GM12878 (cell line): ENCODE measurements around the gene CEND1. TPM values are rescaled to one million over a fixed set of nuclear protein-coding genes. Genes with fewer than 3 reads are reported as not detected.

ENCODE experiments used
- ATAC-seq: fragments of 200-7000 bp; cut with Tn5 transposase; 3 replicates; pipeline ENCODE4 v1.9.1; 2020; ENCODE audit warnings: mild to moderate bottlenecking, moderate library complexity
- BruUV-seq: library from RNA; stranded (reverse); fragments of 400-500 nt; replicated peaks from 2 replicates; lab custom pipeline; 2021; lab: Mats Ljungman, UMichigan
- CTCF ChIA-PET: fragments of 300-600 bp; sonication (Branson Sonifier 250); formaldehyde crosslinking; extraction: SDS; loops from one replicate; lab custom pipeline; 2021; ENCODE audit warnings: inconsistent platforms; lab: Yijun Ruan, JAX
- POLR2A ChIA-PET: fragments of 350-600 bp; formaldehyde crosslinking; extraction: SDS; loops from one replicate; lab custom pipeline; 2021; ENCODE audit warnings: inconsistent platforms; lab: Charles Lee
- RAD21 ChIA-PET: fragments of 300-600 bp; sonication (Branson Sonifier 250); formaldehyde crosslinking; loops from one replicate; lab custom pipeline; 2023; ENCODE audit warnings: antibody characterized with exemption; ENCODE audit not compliant: unreplicated experiment; lab: Charles Lee
- SMC1A ChIA-PET: fragments of 300-600 bp; sonication (Branson Sonifier 250); formaldehyde crosslinking; loops from one replicate; lab custom pipeline; 2023; ENCODE audit not compliant: unreplicated experiment, uncharacterized antibody; lab: Charles Lee
- DNase-seq: peaks from one replicate; pipeline ENCODE4 v3.0.0-alpha.2; 2011; ENCODE audit warnings: low read depth, low spot score
- FAIRE-seq: peaks from 3 replicates; lab custom pipeline; 2011; peaks lifted over from hg19 to GRCh38; lab: Jason Lieb, UNC
- H2AFZ ChIP-seq: 2 replicates; pipeline ENCODE4 v1.6.0; 2011; ENCODE audit warnings: low read depth, low read length, control low read depth; ENCODE audit not compliant: control insufficient read depth
- H3K27ac ChIP-seq: 2 replicates; pipeline ENCODE4 v1.5.1; 2011; ENCODE audit warnings: control low read depth; ENCODE audit not compliant: control insufficient read depth, insufficient read depth
- H3K27me3 ChIP-seq, 2 experiments: replicated peaks in 1 of 2; 2 replicates each; pipeline versions ENCODE4 v1.6.0 to v1.6.1; 2011; ENCODE audit warnings: low read length in 1 of 2; ENCODE audit not compliant: control insufficient read depth in 2 of 2, insufficient read depth in 2 of 2
- H3K36me3 ChIP-seq, 2 experiments: 2 replicates each; pipeline ENCODE4 v1.5.1; 2011; ENCODE audit warnings: low read length in 1 of 2; ENCODE audit not compliant: control insufficient read depth in 2 of 2, insufficient read depth in 2 of 2
- H3K4me1 ChIP-seq: 2 replicates; pipeline ENCODE4 v1.6.1; 2011; ENCODE audit warnings: mild to moderate bottlenecking, low read length, moderate library complexity, mixed read lengths; ENCODE audit not compliant: control insufficient read depth, insufficient read depth
- H3K4me2 ChIP-seq: 2 replicates; pipeline ENCODE4 v1.6.0; 2011; ENCODE audit warnings: control low read depth; ENCODE audit not compliant: control insufficient read depth, insufficient read depth
- H3K4me3 ChIP-seq: fragments of 200-600 bp; sonication (generic); 2 replicates; pipeline ENCODE4 v1.5.1; 2016
- H3K79me2 ChIP-seq: 2 replicates; pipeline ENCODE4 v1.6.0; 2011; ENCODE audit warnings: low read length; ENCODE audit not compliant: control insufficient read depth, insufficient read depth
- H3K9ac ChIP-seq: 2 replicates; pipeline ENCODE4 v1.8.0; 2011; ENCODE audit warnings: low read length, control low read depth, mixed read lengths; ENCODE audit not compliant: control insufficient read depth, insufficient read depth
- H3K9me3 ChIP-seq: replicated peaks from 3 replicates; pipeline ENCODE4 v1.5.1; 2011; ENCODE audit warnings: mild to moderate bottlenecking, low read length; ENCODE audit not compliant: control insufficient read depth, insufficient read depth
- H4K20me1 ChIP-seq: 2 replicates; pipeline ENCODE4 v1.6.0; 2011; ENCODE audit not compliant: control insufficient read depth, insufficient read depth
- BACH1 ChIP-seq: fragments of 450-650 bp; IDR thresholded peaks from 2 replicates; pipeline ENCODE4 v1.6.1; 2017; ENCODE audit warnings: mild to moderate bottlenecking, borderline replicate concordance
- BCL11A ChIP-seq: IDR thresholded peaks from 2 replicates; pipeline ENCODE4 v1.6.1; 2011; ENCODE audit warnings: low read depth, low read length
- EP300 ChIP-seq, 2 experiments: fragments of 150-350 bp in 1 of 2; IDR thresholded peaks; 2 replicates each; pipeline ENCODE4 v1.6.1; 2011 to 2012; ENCODE audit warnings: low read depth in 2 of 2, low read length in 2 of 2, borderline replicate concordance in 1 of 2, improper control_type of control experiment in 1 of 2, inconsistent platforms in 1 of 2; ENCODE audit not compliant: control insufficient read depth in 1 of 2
- MXI1 ChIP-seq: fragments of 150-350 bp; IDR thresholded peaks from 2 replicates; pipeline ENCODE4 v1.6.1; 2011; ENCODE audit warnings: low read depth, mild to moderate bottlenecking, inconsistent platforms, low read length, improper control_type of control experiment
- TARDBP ChIP-seq: IDR thresholded peaks from 2 replicates; pipeline ENCODE4 v1.6.1; 2016; ENCODE audit warnings: borderline replicate concordance
- WGBS: methylation state at CpG from one replicate; pipeline ENCODE4 v1.1.6; 2016; ENCODE audit warnings: low lambda C conversion rate; ENCODE audit not compliant: insufficient replicate concordance, insufficient coverage; ENCODE audit errors: missing lambda C conversion rate; 5-methylcytosine and 5-hydroxymethylcytosine counted together
- in situ Hi-C: fragments of 300-500 bp; cut with MboI; formaldehyde crosslinking; loops from 9 replicates; pipeline ENCODE4 v1.14.3; 2018; ENCODE audit warnings: mixed read lengths
- intact Hi-C: fragments of 100-400 bp; cut with micrococcal nuclease; formaldehyde crosslinking; loops from one replicate; pipeline ENCODE4 v1.14.2; 2022; ENCODE audit not compliant: unreplicated experiment
- polyA plus RNA-seq, 11 experiments: library from polyadenylated mRNA; depleted of rRNA in 4 of 11; unstranded in 6 of 11; stranded (reverse) in 5 of 11; fragments of >200 nt; fragmentation: Nextera tagmentation in 4 of 11; fragmentation: Illumina TruSeq in 1 of 11; extraction: Ambion mirVana in 4 of 11; extraction: Trizol in 1 of 11; gene quantifications; 1 replicate in 1 of 11; 2 replicates in 10 of 11; pipeline versions ENCODE4 v1.2.1 to v1.2.3, GENCODE V29; 2011 to 2016; ENCODE audit warnings: inconsistent platforms in 2 of 11, missing spikeins in 2 of 11, low read depth in 1 of 11
- small RNA-seq: library from RNA; depleted of rRNA; stranded (forward); fragments of <200 nt; gene quantifications from one replicate; pipeline ENCODE3, GENCODE V24; 2014
- total RNA-seq, 4 experiments: library from RNA; depleted of rRNA in 3 of 4; stranded (reverse); fragments of >200 nt in 3 of 4; fragmentation: Illumina TruSeq in 1 of 4; extraction: Trizol in 1 of 4; gene quantifications; 2 replicates each; pipeline versions ENCODE4 v1.2.1 to v1.2.3, GENCODE V29; 2013 to 2021
- TF ChIP-seq, protein P1 (sequence below): fragments of 450-650 bp; formaldehyde crosslinking; IDR thresholded peaks from 2 replicates; pipeline ENCODE4 v1.4.0; 2020; ENCODE audit warnings: mild to moderate bottlenecking, moderate library complexity

Gene CEND1
- total and polyA plus RNA-seq, 10 of the 15 experiments (the other 5 are each of a cell fraction or from before 2014, with no cell fraction given): 0.31 to 13.6 (median 7.2) TPM; not detected in 1

- BruUV-seq: no TSS peak
- H3K9ac ChIP-seq: no peak overlapping the region
- peak; percentile 38 for ATAC-seq
- TF ChIP-seq BACH1 (no peak), TARDBP (no peak), EP300 (IDR thresholded peaks at IDR 0.05; ENCODE audit: borderline replicate concordance in 1 of 2, control insufficient read depth in 1 of 2, low read depth in 2 of 2, low read length in 2 of 2) (no peak), MXI1 (no peak), BCL11A (no peak)
- TF ChIP-seq, protein P1, sequence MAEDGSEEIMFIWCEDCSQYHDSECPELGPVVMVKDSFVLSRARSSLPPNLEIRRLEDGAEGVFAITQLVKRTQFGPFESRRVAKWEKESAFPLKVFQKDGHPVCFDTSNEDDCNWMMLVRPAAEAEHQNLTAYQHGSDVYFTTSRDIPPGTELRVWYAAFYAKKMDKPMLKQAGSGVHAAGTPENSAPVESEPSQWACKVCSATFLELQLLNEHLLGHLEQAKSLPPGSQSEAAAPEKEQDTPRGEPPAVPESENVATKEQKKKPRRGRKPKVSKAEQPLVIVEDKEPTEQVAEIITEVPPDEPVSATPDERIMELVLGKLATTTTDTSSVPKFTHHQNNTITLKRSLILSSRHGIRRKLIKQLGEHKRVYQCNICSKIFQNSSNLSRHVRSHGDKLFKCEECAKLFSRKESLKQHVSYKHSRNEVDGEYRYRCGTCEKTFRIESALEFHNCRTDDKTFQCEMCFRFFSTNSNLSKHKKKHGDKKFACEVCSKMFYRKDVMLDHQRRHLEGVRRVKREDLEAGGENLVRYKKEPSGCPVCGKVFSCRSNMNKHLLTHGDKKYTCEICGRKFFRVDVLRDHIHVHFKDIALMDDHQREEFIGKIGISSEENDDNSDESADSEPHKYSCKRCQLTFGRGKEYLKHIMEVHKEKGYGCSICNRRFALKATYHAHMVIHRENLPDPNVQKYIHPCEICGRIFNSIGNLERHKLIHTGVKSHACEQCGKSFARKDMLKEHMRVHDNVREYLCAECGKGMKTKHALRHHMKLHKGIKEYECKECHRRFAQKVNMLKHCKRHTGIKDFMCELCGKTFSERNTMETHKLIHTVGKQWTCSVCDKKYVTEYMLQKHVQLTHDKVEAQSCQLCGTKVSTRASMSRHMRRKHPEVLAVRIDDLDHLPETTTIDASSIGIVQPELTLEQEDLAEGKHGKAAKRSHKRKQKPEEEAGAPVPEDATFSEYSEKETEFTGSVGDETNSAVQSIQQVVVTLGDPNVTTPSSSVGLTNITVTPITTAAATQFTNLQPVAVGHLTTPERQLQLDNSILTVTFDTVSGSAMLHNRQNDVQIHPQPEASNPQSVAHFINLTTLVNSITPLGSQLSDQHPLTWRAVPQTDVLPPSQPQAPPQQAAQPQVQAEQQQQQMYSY (CRISPR knock-in tag): no peak
- TF ChIP-seq, all 136 proteins: peak for 0
- CTCF ChIA-PET: interaction anchor here (0.6 kb wide), 1 partner anchor 58 kb away, joined by 5 read pairs; no protein-coding TSS in a partner anchor
- Histone ChIP-seq H3K4me2 (0 out of 2 replicates have a peak overlapping the region, but pooled peaks have one; percentile 12), H3K4me1 (no peaks in the 10 kb centered on the region), H3K27me3 (no peaks in the 10 kb centered on the region), H3K27ac (no peak overlapping the region), H3K9me3 (no peaks in the 10 kb centered on the region), H3K36me3 (no peaks in the 10 kb centered on the region), H2AFZ (no peak overlapping the region), H3K79me2 (no peaks in the 10 kb centered on the region), H3K4me3 (no peak overlapping the region), H4K20me1 (no peaks in the 10 kb centered on the region)
- RAD21 ChIA-PET: no interaction called here
- POLR2A ChIA-PET: no interaction called here
- WGBS: 3% methylated on average over 11 of the region's 11 CpGs
- intact Hi-C loops (no loop called here), in situ Hi-C loops (no loop called here)
- SMC1A ChIA-PET: no interaction called here
- DNase-seq: no peak
- FAIRE-seq: no peak
These were observed 52.5 kb downstream of the CEND1 start for GRCh38 chr11:737366-737765.

Small RNA genes lying within 50 kb of the gene (small RNA-seq; reads per million reads assigned to genes)
- gene SNORA52: not detected

Other genes with a start within 250 kb of the CEND1 start
Only the 7 nearest of the 23 such genes appear.
- 168 and 176 TPM in 2 replicates for gene TALDO1, start 42.6 kb downstream of the CEND1 start, total RNA-seq (2014; rRNA removed)
- 139 and 148 TPM in 2 replicates for gene TALDO1, start 42.6 kb downstream of the CEND1 start, total RNA-seq (2014; rRNA removed; fragmentation: Illumina TruSeq; extraction: Trizol)
- 226 and 227 TPM in 2 replicates for gene TALDO1, start 42.6 kb downstream of the CEND1 start, total RNA-seq (2021)
- gene TALDO1, start 42.6 kb downstream of the CEND1 start, polyA plus RNA-seq (2011; rRNA removed): 88.2 and 152 TPM in 2 replicates
- gene TALDO1, start 42.6 kb downstream of the CEND1 start, polyA plus RNA-seq (2014; fragmentation: Illumina TruSeq; extraction: Trizol): 70.6 and 146 TPM in 2 replicates
- gene TALDO1, start 42.6 kb downstream of the CEND1 start, polyA plus RNA-seq (2014; fragmentation: Nextera tagmentation; extraction: Ambion mirVana): 100 to 1,000 TPM; 121 to 189 TPM
- 227 and 242 TPM in 2 replicates for gene TALDO1, start 42.6 kb downstream of the CEND1 start, polyA plus RNA-seq (2014; rRNA removed)
- gene TALDO1, start 42.6 kb downstream of the CEND1 start, polyA plus RNA-seq (2016; fragmentation: Nextera tagmentation; extraction: Ambion mirVana): 100 to 1,000 TPM; 293 to 302 TPM
- 19.0 and 28.2 TPM in 2 replicates for gene GATD1, start 12.6 kb downstream of the CEND1 start, total RNA-seq (2014; rRNA removed)
- gene GATD1, start 12.6 kb downstream of the CEND1 start, total RNA-seq (2014; rRNA removed; fragmentation: Illumina TruSeq; extraction: Trizol): 16.3 and 20.3 TPM in 2 replicates
- 59.7 and 62.3 TPM in 2 replicates for gene GATD1, start 12.6 kb downstream of the CEND1 start, total RNA-seq (2021)
- 11.8 and 17.0 TPM in 2 replicates for gene GATD1, start 12.6 kb downstream of the CEND1 start, polyA plus RNA-seq (2011; rRNA removed)
- 4.3 and 18.5 TPM in 2 replicates for gene GATD1, start 12.6 kb downstream of the CEND1 start, polyA plus RNA-seq (2014; fragmentation: Illumina TruSeq; extraction: Trizol)
- gene GATD1, start 12.6 kb downstream of the CEND1 start, polyA plus RNA-seq (2014; fragmentation: Nextera tagmentation; extraction: Ambion mirVana): 1 to 10 TPM; 1.2 to 3.3 TPM
- gene GATD1, start 12.6 kb downstream of the CEND1 start, polyA plus RNA-seq (2014; rRNA removed): 85.8 and 92.6 TPM in 2 replicates
- 10 to 100 TPM; 24.3 to 28.0 TPM for gene GATD1, start 12.6 kb downstream of the CEND1 start, polyA plus RNA-seq (2016; fragmentation: Nextera tagmentation; extraction: Ambion mirVana)
- 7.5 and 8.3 TPM in 2 replicates for gene SLC25A22, start 8.2 kb upstream of the CEND1 start, total RNA-seq (2014; rRNA removed)
- 3.6 and 3.9 TPM in 2 replicates for gene SLC25A22, start 8.2 kb upstream of the CEND1 start, total RNA-seq (2014; rRNA removed; fragmentation: Illumina TruSeq; extraction: Trizol)
- gene SLC25A22, start 8.2 kb upstream of the CEND1 start, total RNA-seq (2021): 22.8 and 27.0 TPM in 2 replicates
- gene SLC25A22, start 8.2 kb upstream of the CEND1 start, polyA plus RNA-seq (2011; rRNA removed): 2.9 and 8.0 TPM in 2 replicates
- 0.68 and 3.3 TPM in 2 replicates for gene SLC25A22, start 8.2 kb upstream of the CEND1 start, polyA plus RNA-seq (2014; fragmentation: Illumina TruSeq; extraction: Trizol)
- gene SLC25A22, start 8.2 kb upstream of the CEND1 start, polyA plus RNA-seq (2014; fragmentation: Nextera tagmentation; extraction: Ambion mirVana): under 1 TPM; 0.27 to 0.46 TPM
- 14.8 and 21.1 TPM in 2 replicates for gene SLC25A22, start 8.2 kb upstream of the CEND1 start, polyA plus RNA-seq (2014; rRNA removed)
- 10 to 100 TPM; 14.4 to 18.4 TPM for gene SLC25A22, start 8.2 kb upstream of the CEND1 start, polyA plus RNA-seq (2016; fragmentation: Nextera tagmentation; extraction: Ambion mirVana)
- 15.6 and 19.1 TPM in 2 replicates for gene PIDD1, start 15.1 kb upstream of the CEND1 start, total RNA-seq (2014; rRNA removed)
- gene PIDD1, start 15.1 kb upstream of the CEND1 start, total RNA-seq (2014; rRNA removed; fragmentation: Illumina TruSeq; extraction: Trizol): 3.8 and 4.0 TPM in 2 replicates
- 33.7 and 42.0 TPM in 2 replicates for gene PIDD1, start 15.1 kb upstream of the CEND1 start, total RNA-seq (2021)
- gene PIDD1, start 15.1 kb upstream of the CEND1 start, polyA plus RNA-seq (2011; rRNA removed): 2.8 and 8.0 TPM in 2 replicates
- gene PIDD1, start 15.1 kb upstream of the CEND1 start, polyA plus RNA-seq (2014; fragmentation: Illumina TruSeq; extraction: Trizol): 0.54 and 2.1 TPM in 2 replicates
- gene PIDD1, start 15.1 kb upstream of the CEND1 start, polyA plus RNA-seq (2014; fragmentation: Nextera tagmentation; extraction: Ambion mirVana): under 1 TPM; 0.11 to 0.84 TPM
- gene PIDD1, start 15.1 kb upstream of the CEND1 start, polyA plus RNA-seq (2014; rRNA removed): 52.2 and 64.4 TPM in 2 replicates
- 10 to 100 TPM; 52.6 to 53.6 TPM for gene PIDD1, start 15.1 kb upstream of the CEND1 start, polyA plus RNA-seq (2016; fragmentation: Nextera tagmentation; extraction: Ambion mirVana)
- gene RPLP2, start 19.9 kb upstream of the CEND1 start, total RNA-seq (2014; rRNA removed): 1,170 and 1,176 TPM in 2 replicates
- 1,135 and 1,241 TPM in 2 replicates for gene RPLP2, start 19.9 kb upstream of the CEND1 start, total RNA-seq (2014; rRNA removed; fragmentation: Illumina TruSeq; extraction: Trizol)
- 3,558 and 3,573 TPM in 2 replicates for gene RPLP2, start 19.9 kb upstream of the CEND1 start, total RNA-seq (2021)
- gene RPLP2, start 19.9 kb upstream of the CEND1 start, polyA plus RNA-seq (2011; rRNA removed): 443 and 711 TPM in 2 replicates
- 125 and 488 TPM in 2 replicates for gene RPLP2, start 19.9 kb upstream of the CEND1 start, polyA plus RNA-seq (2014; fragmentation: Illumina TruSeq; extraction: Trizol)
- 1,000 to 10,000 TPM; 1,446 to 3,075 TPM for gene RPLP2, start 19.9 kb upstream of the CEND1 start, polyA plus RNA-seq (2014; fragmentation: Nextera tagmentation; extraction: Ambion mirVana)
- gene RPLP2, start 19.9 kb upstream of the CEND1 start, polyA plus RNA-seq (2014; rRNA removed): 1,595 and 1,805 TPM in 2 replicates
- 1,000 to 10,000 TPM; 1,515 to 1,516 TPM for gene RPLP2, start 19.9 kb upstream of the CEND1 start, polyA plus RNA-seq (2016; fragmentation: Nextera tagmentation; extraction: Ambion mirVana)
- 9.3 and 9.8 TPM in 2 replicates for gene PNPLA2, start 28.8 kb upstream of the CEND1 start, total RNA-seq (2014; rRNA removed)
- gene PNPLA2, start 28.8 kb upstream of the CEND1 start, total RNA-seq (2014; rRNA removed; fragmentation: Illumina TruSeq; extraction: Trizol): 2.5 and 4.2 TPM in 2 replicates
- 33.4 and 34.0 TPM in 2 replicates for gene PNPLA2, start 28.8 kb upstream of the CEND1 start, total RNA-seq (2021)
- 1.7 and 5.1 TPM in 2 replicates for gene PNPLA2, start 28.8 kb upstream of the CEND1 start, polyA plus RNA-seq (2011; rRNA removed)
- 1.5 and 6.4 TPM in 2 replicates for gene PNPLA2, start 28.8 kb upstream of the CEND1 start, polyA plus RNA-seq (2014; fragmentation: Illumina TruSeq; extraction: Trizol)
- gene PNPLA2, start 28.8 kb upstream of the CEND1 start, polyA plus RNA-seq (2014; fragmentation: Nextera tagmentation; extraction: Ambion mirVana): under 1 TPM; 0.19 to 0.62 TPM
- gene PNPLA2, start 28.8 kb upstream of the CEND1 start, polyA plus RNA-seq (2014; rRNA removed): 18.3 and 26.5 TPM in 2 replicates
- gene PNPLA2, start 28.8 kb upstream of the CEND1 start, polyA plus RNA-seq (2016; fragmentation: Nextera tagmentation; extraction: Ambion mirVana): 10 to 100 TPM; 15.5 to 16.1 TPM
- gene CRACR2B, start 37.8 kb upstream of the CEND1 start, total RNA-seq (2014; rRNA removed): 19.2 and 20.1 TPM in 2 replicates
- gene CRACR2B, start 37.8 kb upstream of the CEND1 start, total RNA-seq (2014; rRNA removed; fragmentation: Illumina TruSeq; extraction: Trizol): 3.0 and 3.7 TPM in 2 replicates
- gene CRACR2B, start 37.8 kb upstream of the CEND1 start, total RNA-seq (2021): 29.6 and 32.6 TPM in 2 replicates
- gene CRACR2B, start 37.8 kb upstream of the CEND1 start, polyA plus RNA-seq (2011; rRNA removed): 3.3 and 8.8 TPM in 2 replicates
- 0.43 and 4.4 TPM in 2 replicates for gene CRACR2B, start 37.8 kb upstream of the CEND1 start, polyA plus RNA-seq (2014; fragmentation: Illumina TruSeq; extraction: Trizol)
- under 1 TPM; 0.10 to 0.31 TPM for gene CRACR2B, start 37.8 kb upstream of the CEND1 start, polyA plus RNA-seq (2014; fragmentation: Nextera tagmentation; extraction: Ambion mirVana)
- gene CRACR2B, start 37.8 kb upstream of the CEND1 start, polyA plus RNA-seq (2014; rRNA removed): 33.7 and 44.0 TPM in 2 replicates
- 10 to 100 TPM; 16.6 to 17.0 TPM for gene CRACR2B, start 37.8 kb upstream of the CEND1 start, polyA plus RNA-seq (2016; fragmentation: Nextera tagmentation; extraction: Ambion mirVana)